ENCODE measurements around the gene CLDN10.

CLDN10 gene

DNA sequence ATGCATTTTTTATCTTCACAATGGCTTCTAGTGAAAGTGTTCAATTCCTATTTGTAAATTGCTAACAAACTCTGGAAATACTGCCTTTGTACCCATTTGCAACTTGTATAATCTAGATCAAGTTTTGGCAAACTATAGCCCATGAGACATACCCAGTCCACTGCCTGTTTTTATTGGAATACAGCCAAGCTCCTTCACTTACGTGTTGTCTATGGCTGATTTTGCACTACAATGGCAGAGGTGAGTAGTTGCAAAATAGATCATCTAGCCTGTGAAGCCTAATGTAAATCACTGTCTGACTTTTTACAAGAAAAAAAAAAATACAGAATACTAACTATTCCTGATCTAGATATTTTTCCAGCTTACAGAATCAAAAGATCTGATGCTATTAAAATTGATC is 54.8 kb downstream of the CLDN10 start:
- Histone ChIP-seq H3K9me3 (no peaks in the 10 kb centered on the region), H3K27ac (no peak overlapping the region), H3K27me3 (no peaks in the 10 kb centered on the region), H3K4me3 (no peak overlapping the region), H3K4me1 (peaks cover 0 to 17% (median 11%) of the 10 kb centered on the region in 4 donors), H3K36me3 (peaks cover 7 to 26% (median 11%) of the 10 kb centered on the region in 3 donors)
- intact Hi-C loops (cut with DNase I; ENCODE audit: low total_unique reads), result no loop called here
- DNase-seq, result no peak
- TF ChIP-seq CTCF (IDR thresholded peaks at IDR 0.05), result no peak

GRCh38 chr13:95608640-95609323 is 56.3 kb downstream of the CLDN10 start:
- H3K36me3 ChIP-seq, result peaks cover 7 to 28% (median 11%) of the 10 kb centered on the region in 3 donors
- intact Hi-C loops (cut with DNase I; ENCODE audit: low total_unique reads), result no loop called here
- no peak for DNase-seq
- no peak for TF ChIP-seq CTCF (IDR thresholded peaks at IDR 0.05)
- no peaks in the 10 kb centered on the region for H3K27me3 ChIP-seq
- H3K27ac ChIP-seq, result no peak overlapping the region
- H3K9me3 ChIP-seq, result no peaks in the 10 kb centered on the region
- peaks cover 0 to 17% (median 11%) of the 10 kb centered on the region in 4 donors for H3K4me1 ChIP-seq
- H3K4me3 ChIP-seq, result no peak overlapping the region

DNA sequence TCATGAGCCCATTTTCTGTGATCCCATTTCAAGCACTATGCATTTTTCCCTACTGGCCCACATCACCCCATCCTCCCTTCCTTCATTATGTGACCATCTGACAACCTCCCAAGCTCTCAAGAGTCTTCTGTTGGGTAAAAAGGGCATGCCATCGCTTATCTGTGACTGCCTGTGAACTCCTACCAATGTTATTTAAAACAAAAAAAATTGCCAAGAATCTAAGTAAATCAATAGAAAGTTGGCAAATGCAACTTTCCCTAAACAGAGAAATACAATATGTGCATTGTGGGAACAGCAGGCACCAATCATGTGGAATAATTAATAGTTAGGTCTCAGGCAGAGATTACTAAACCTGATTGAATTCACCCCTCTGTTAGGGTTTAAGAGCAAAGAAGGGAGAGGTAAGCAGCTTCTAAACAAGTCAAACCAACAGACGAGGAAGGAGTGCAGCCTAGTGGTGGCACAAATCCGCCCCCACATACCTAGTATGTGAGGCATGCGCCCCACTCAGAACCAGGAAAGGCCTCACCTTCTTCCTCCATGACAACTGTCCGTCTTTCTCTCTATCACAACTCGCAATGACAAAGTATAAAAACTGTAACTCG is 62.2 kb downstream of the CLDN10 start:
- no peak overlapping the region for H3K27ac ChIP-seq
- no peak for DNase-seq
- no peaks in the 10 kb centered on the region for H3K27me3 ChIP-seq
- intact Hi-C loops (cut with DNase I; ENCODE audit: low total_unique reads), result no loop called here
- H3K4me1 ChIP-seq, result peaks cover 0 to under 1% (median 0%) of the 10 kb centered on the region in 4 donors
- peaks cover 12 to 50% (median 38%) of the 10 kb centered on the region in 3 donors for H3K36me3 ChIP-seq
- no peaks in the 10 kb centered on the region for H3K9me3 ChIP-seq
- no peak for TF ChIP-seq CTCF (IDR thresholded peaks at IDR 0.05)
- no peak overlapping the region for H3K4me3 ChIP-seq

GRCh38 chr13:95615539-95615938 is 63.0 kb downstream of the CLDN10 start:
- no peak for TF ChIP-seq CTCF (IDR thresholded peaks at IDR 0.05)
- Histone ChIP-seq H3K27me3 (no peaks in the 10 kb centered on the region), H3K4me3 (no peak overlapping the region), H3K27ac (no peak overlapping the region), H3K36me3 (peaks cover 20 to 52% (median 40%) of the 10 kb centered on the region in 3 donors), H3K4me1 (no peaks in the 10 kb centered on the region), H3K9me3 (no peaks in the 10 kb centered on the region)
- intact Hi-C loops (cut with DNase I; ENCODE audit: low total_unique reads), result no loop called here
- DNase-seq, result no peak

GRCh38 chr13:95620030-95620824 is 67.7 kb downstream of the CLDN10 start:
- no peak for TF ChIP-seq CTCF (IDR thresholded peaks at IDR 0.05)
- intact Hi-C loops (cut with DNase I; ENCODE audit: low total_unique reads), result loop anchor here (5.0 kb wide), 1 partner anchor 212 kb away; no protein-coding TSS in a partner anchor
- Histone ChIP-seq H3K36me3 (peaks cover 21 to 55% (median 40%) of the 10 kb centered on the region in 3 donors), H3K27me3 (no peaks in the 10 kb centered on the region), H3K9me3 (no peaks in the 10 kb centered on the region), H3K4me1 (no peaks in the 10 kb centered on the region), H3K27ac (no peak overlapping the region), H3K4me3 (no peak overlapping the region)
- DNase-seq, result no peak
